ENCODE results near the gene CFAP410. TPM values are rescaled to one million over a fixed set of nuclear protein-coding genes. Genes with fewer than 3 reads are reported as not detected.
"Not testable (repeated sequence)": the region's sequence is repeated elsewhere in the genome, so short reads cannot be mapped to it uniquely, and the experiment has no call there.

The CFAP410 gene
- total and polyA plus RNA-seq, 2 of the 4 experiments (the other 2 are of a cell fraction), result 3.8 to 10.3 TPM

GRCh38 chr21:44344541-44345183 lies 5.5 kb upstream of the CFAP410 start:
- H3K27ac ChIP-seq (ENCODE audit: insufficient read depth, low read length), result no peak overlapping the region
- no peak overlapping the region for H2AFZ ChIP-seq (replicated peaks; ENCODE audit: low read length, poor library complexity)
- H3K23ac ChIP-seq (ENCODE audit: low read depth, low read length), result no peak overlapping the region
- no peak overlapping the region for H3K18ac ChIP-seq (ENCODE audit: low read depth, low read length)
- dilution Hi-C loops (cut with HindIII; ENCODE audit: low sequenced_read_pairs, unreplicated experiment) (no loop called here), in situ Hi-C loops (cut with MboI; ENCODE audit: low sequenced_read_pairs) (no loop called here), intact Hi-C loops (cut with micrococcal nuclease) (no loop called here)
- H2BK20ac ChIP-seq (ENCODE audit: low read depth, low read length), result no peak overlapping the region
- peaks cover 1% of the 10 kb centered on the region; the same call in 1 of the 2 replicates for H3K4me1 ChIP-seq (ENCODE audit: control insufficient read depth, insufficient read depth, low read length)
- CTCF ChIA-PET, result no interaction called here
- H2AK5ac ChIP-seq (ENCODE audit: low read depth, low read length), result no peak overlapping the region
- ATAC-seq (ENCODE audit: low read depth), result no peak
- H2BK15ac ChIP-seq (ENCODE audit: low read depth, low read length), result no peak overlapping the region
- H4K20me1 ChIP-seq (ENCODE audit: insufficient read depth, low read length), result no peaks in the 10 kb centered on the region
- peaks cover 33% of the 10 kb centered on the region for H3K27me3 ChIP-seq (ENCODE audit: control insufficient read depth, insufficient read depth, low read length)
- no peak overlapping the region for H4K91ac ChIP-seq (ENCODE audit: insufficient read depth, low read depth, low read length)
- no peak overlapping the region for H3K4me3 ChIP-seq (ENCODE audit: insufficient read depth, low read depth, low read length)
- H3K4ac ChIP-seq (ENCODE audit: low read depth, low read length), result no peak overlapping the region
- WGBS, 2 experiments (ENCODE audit: extremely low coverage in 2 of 2, insufficient read length in 1 of 2), result 74% methylated on average over 5 of the region's 17 CpGs; no CpG with 5 or more reads in 1 of the 2 experiments
- H4K5ac ChIP-seq (ENCODE audit: low read depth, low read length), result no peak overlapping the region
- H3K36me3 ChIP-seq (ENCODE audit: control insufficient read depth, insufficient read depth, low read length), result no peaks in the 10 kb centered on the region
- no peak for DNase-seq
- POLR2A ChIA-PET (ENCODE audit: unreplicated experiment), result no interaction called here
- TF ChIP-seq CEBPB (IDR thresholded peaks at IDR 0.05; ENCODE audit: low read depth, low read length) (no peak), RAD21 (IDR thresholded peaks at IDR 0.05; ENCODE audit: low read length) (no peak), BHLHE40 (IDR thresholded peaks at IDR 0.05; ENCODE audit: low read depth, low read length) (no peak), MXI1 (IDR thresholded peaks at IDR 0.05; ENCODE audit: borderline replicate concordance, low read depth, low read length) (no peak), FOS (IDR thresholded peaks at IDR 0.05; ENCODE audit: low read depth, low read length) (no peak)
- no peak overlapping the region for H3K4me2 ChIP-seq (ENCODE audit: low read depth, low read length)
- no peak overlapping the region for H2BK5ac ChIP-seq (ENCODE audit: low read depth, low read length, poor library complexity, severe bottlenecking)
- no peaks in the 10 kb centered on the region for H3K79me1 ChIP-seq (ENCODE audit: low read depth in 1 of 2, low read length in 2 of 2)
- H2BK120ac ChIP-seq (ENCODE audit: low read depth, low read length), result no peak overlapping the region
- H3K56ac ChIP-seq (ENCODE audit: extremely low read depth, insufficient read depth, low read length), result no peak overlapping the region
- H4K8ac ChIP-seq (ENCODE audit: low read depth in 2 of 2, low read length in 2 of 2), result no peak overlapping the region
- peaks cover 5% of the 10 kb centered on the region; the same call in 1 of the 2 replicates for H3K9me1 ChIP-seq (ENCODE audit: insufficient read depth, low read length)
- no peak overlapping the region for H3K9ac ChIP-seq (ENCODE audit: low read depth, low read length)
- no peak overlapping the region for H2AK9ac ChIP-seq (replicated peaks; ENCODE audit: low read depth, low read length, poor library complexity)
- no peak overlapping the region for H3K14ac ChIP-seq (replicated peaks; ENCODE audit: low read depth, low read length)
- BruUV-seq (replicated peaks), result no TSS peak
- H3K9me3 ChIP-seq (ENCODE audit: control insufficient read depth, insufficient read depth, low read length), result no peaks in the 10 kb centered on the region

DNA sequence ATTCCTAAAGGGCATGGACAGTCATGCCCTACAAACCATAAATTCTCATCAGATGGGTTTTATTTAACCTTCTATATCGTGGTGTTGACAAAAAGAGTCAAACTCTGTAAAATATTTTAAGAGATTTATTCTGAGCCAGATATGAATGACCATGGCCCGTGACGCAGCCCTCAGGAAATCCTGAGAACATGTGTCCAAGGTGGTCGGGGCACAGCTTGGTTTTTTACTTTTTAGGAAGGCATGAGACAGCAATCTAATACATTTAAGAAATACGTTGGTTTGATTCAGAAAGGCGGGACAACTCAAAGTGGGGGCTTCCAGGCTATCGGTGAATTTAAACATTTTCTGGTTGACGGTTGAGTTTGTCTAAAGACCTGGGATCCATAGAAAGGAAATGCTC lies 3.8 kb upstream of the CFAP410 start:
- H3K9me3 ChIP-seq (ENCODE audit: control insufficient read depth, insufficient read depth, low read length); H3K79me1 ChIP-seq (ENCODE audit: low read depth in 1 of 2, low read length in 2 of 2); H3K18ac ChIP-seq (ENCODE audit: low read depth, low read length); H3K23ac ChIP-seq (ENCODE audit: low read depth, low read length); H2AK5ac ChIP-seq (ENCODE audit: low read depth, low read length); H4K5ac ChIP-seq (ENCODE audit: low read depth, low read length); H4K8ac ChIP-seq (ENCODE audit: low read depth in 2 of 2, low read length in 2 of 2); dilution Hi-C loops (cut with HindIII; ENCODE audit: low sequenced_read_pairs, unreplicated experiment); H2AFZ ChIP-seq (replicated peaks; ENCODE audit: low read length, poor library complexity); H3K27ac ChIP-seq (ENCODE audit: insufficient read depth, low read length); H3K4ac ChIP-seq (ENCODE audit: low read depth, low read length); H3K36me3 ChIP-seq (ENCODE audit: control insufficient read depth, insufficient read depth, low read length); H2BK5ac ChIP-seq (ENCODE audit: low read depth, low read length, poor library complexity, severe bottlenecking); H3K56ac ChIP-seq (ENCODE audit: extremely low read depth, insufficient read depth, low read length); H3K9ac ChIP-seq (ENCODE audit: low read depth, low read length); H3K4me2 ChIP-seq (ENCODE audit: low read depth, low read length); H2BK20ac ChIP-seq (ENCODE audit: low read depth, low read length); CTCF ChIA-PET; H4K20me1 ChIP-seq (ENCODE audit: insufficient read depth, low read length); POLR2A ChIA-PET (ENCODE audit: unreplicated experiment); H4K91ac ChIP-seq (ENCODE audit: insufficient read depth, low read depth, low read length); H3K4me3 ChIP-seq (ENCODE audit: insufficient read depth, low read depth, low read length); BruUV-seq (replicated peaks); in situ Hi-C loops (cut with MboI; ENCODE audit: low sequenced_read_pairs); H3K9me1 ChIP-seq (ENCODE audit: insufficient read depth, low read length); ATAC-seq (ENCODE audit: low read depth); H3K4me1 ChIP-seq (ENCODE audit: control insufficient read depth, insufficient read depth, low read length); H2BK120ac ChIP-seq (ENCODE audit: low read depth, low read length); H3K14ac ChIP-seq (replicated peaks; ENCODE audit: low read depth, low read length); DNase-seq; H2BK15ac ChIP-seq (ENCODE audit: low read depth, low read length); intact Hi-C loops (cut with micrococcal nuclease); H2AK9ac ChIP-seq (replicated peaks; ENCODE audit: low read depth, low read length, poor library complexity): not testable (repeated sequence)
- peaks cover 17% of the 10 kb centered on the region for H3K27me3 ChIP-seq (ENCODE audit: control insufficient read depth, insufficient read depth, low read length)
- 78% methylated on average over 7 of the region's 8 CpGs; no CpG with 5 or more reads in 1 of the 2 experiments for WGBS, 2 experiments (ENCODE audit: extremely low coverage in 2 of 2, insufficient read length in 1 of 2)
